Measurements from ENCODE around the gene PRR7. TPM values are rescaled to one million over a fixed set of nuclear protein-coding genes. Genes with fewer than 3 reads are reported as not detected.

The PRR7 gene
- total and polyA plus RNA-seq, 4 donors: 0.17 to 1.4 (median 0.49) TPM

- peak overlapping the region; percentile 42 to 48 for H3K27ac ChIP-seq (ENCODE audit: low read depth in 1 of 2, low read length in 2 of 2)
- WGBS: 30% methylated on average over 14 of the region's 14 CpGs
- peaks cover 5 to 19% (median 15%) of the 10 kb centered on the region in 4 donors for H3K4me1 ChIP-seq (ENCODE audit: control insufficient read depth in 4 of 4, insufficient read depth in 4 of 4, low read length in 3 of 4)
Observed at GRCh38 chr5:177479774-177480173, 33.2 kb downstream of the PRR7 start.

More at GRCh38 chr5:177479774-177480173, 33.2 kb downstream of the PRR7 start:
- TF ChIP-seq SP1 (IDR thresholded peaks at IDR 0.05) (no peak), HNF4A (conservative IDR thresholded peaks at IDR 0.05) (no peak), MAX (IDR thresholded peaks at IDR 0.05) (no peak), TAF1 (conservative IDR thresholded peaks at IDR 0.05) (no peak), ZBTB33 (IDR thresholded peaks at IDR 0.05) (no peak), YY1 (IDR thresholded peaks at IDR 0.05) (no peak), JUND (IDR thresholded peaks at IDR 0.05) (no peak), REST (IDR thresholded peaks at IDR 0.05) (no peak), ATF3 (IDR thresholded peaks at IDR 0.05) (no peak), GABPA (IDR thresholded peaks at IDR 0.05 in 1 of 2, conservative IDR thresholded peaks at IDR 0.05 in 1 of 2) (no peak), NR2F2 (IDR thresholded peaks at IDR 0.05) (no peak), EGR1 (IDR thresholded peaks at IDR 0.05; ENCODE audit: low read depth in 2 of 2) (no peak), HNF4G (IDR thresholded peaks at IDR 0.05) (no peak), FOXA1 (IDR thresholded peaks at IDR 0.05) (no peak), CTCF (IDR thresholded peaks at IDR 0.05; ENCODE audit: low read depth, low read length, missing input control) (no peak), RXRA (IDR thresholded peaks at IDR 0.05) (no peak), FOXA2 (IDR thresholded peaks at IDR 0.05) (no peak), RAD21 (IDR thresholded peaks at IDR 0.05) (no peak)
- H3K4me3 ChIP-seq (ENCODE audit: low read depth in 1 of 3, low read length in 3 of 3): no peak overlapping the region
- no peaks in the 10 kb centered on the region for H3K27me3 ChIP-seq (ENCODE audit: control insufficient read depth in 4 of 4, insufficient read depth in 4 of 4, low read length in 3 of 4)
- H3K9me3 ChIP-seq (ENCODE audit: control insufficient read depth in 4 of 4, low read length in 3 of 4): no peaks in the 10 kb centered on the region
- no peak overlapping the region for H3K9ac ChIP-seq (ENCODE audit: low read depth in 1 of 2, low read length in 2 of 2)
- H3K36me3 ChIP-seq (ENCODE audit: control insufficient read depth in 4 of 4, insufficient read depth in 3 of 4, low read depth in 1 of 4, low read length in 3 of 4): no peaks in the 10 kb centered on the region
- DNase-seq (ENCODE audit: low spot score): no peak

All from liver (tissue), 9 donors.